HG03064 (cell line): ENCODE measurements around the gene TSPAN4.
A peak's percentile ranks its signal among the peaks of the same experiment; 100 is the strongest.

ENCODE experiments used
- ATAC-seq: cut with Tn5 transposase; IDR thresholded peaks from one replicate; pipeline ENCODE4 v1.9.1; 2021; ENCODE audit warnings: low read depth; ENCODE audit not compliant: unreplicated experiment

The TSPAN4 gene

DNA sequence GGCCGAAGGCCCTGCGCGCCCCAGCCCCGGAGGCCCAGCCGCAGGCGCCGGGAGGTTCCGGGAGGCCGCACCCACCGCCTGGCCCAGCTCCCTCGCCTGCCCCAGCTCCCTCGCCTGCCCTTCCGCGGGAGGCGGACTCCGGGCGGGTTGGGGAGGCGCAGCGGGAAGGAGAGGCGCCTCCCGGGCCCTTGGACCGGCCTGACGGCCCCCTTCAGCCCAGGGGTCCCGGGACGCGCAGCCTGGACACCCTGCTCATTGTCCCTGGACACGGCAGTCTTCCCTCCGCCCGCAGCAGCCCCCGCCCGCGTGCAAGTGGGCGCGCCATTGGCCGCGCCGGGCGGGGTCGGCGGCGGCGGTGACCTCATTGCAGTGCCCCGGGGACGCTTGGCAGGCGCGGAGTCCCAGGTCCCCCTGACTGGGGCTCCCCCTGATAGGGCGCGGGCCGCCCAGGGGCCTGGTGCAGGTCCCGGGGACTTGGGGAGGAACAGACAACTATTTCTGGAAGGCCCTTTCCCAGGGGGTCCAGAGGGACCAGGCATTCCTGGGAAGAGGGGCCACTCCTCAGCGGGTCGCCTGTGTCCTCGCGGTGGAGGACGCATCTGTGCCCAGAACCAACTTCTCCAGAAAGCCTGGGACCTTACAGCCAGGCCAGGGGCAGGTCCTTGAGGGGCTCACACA lies 9.4 kb upstream of the TSPAN4 start:
- ATAC-seq, result no peak

DNA sequence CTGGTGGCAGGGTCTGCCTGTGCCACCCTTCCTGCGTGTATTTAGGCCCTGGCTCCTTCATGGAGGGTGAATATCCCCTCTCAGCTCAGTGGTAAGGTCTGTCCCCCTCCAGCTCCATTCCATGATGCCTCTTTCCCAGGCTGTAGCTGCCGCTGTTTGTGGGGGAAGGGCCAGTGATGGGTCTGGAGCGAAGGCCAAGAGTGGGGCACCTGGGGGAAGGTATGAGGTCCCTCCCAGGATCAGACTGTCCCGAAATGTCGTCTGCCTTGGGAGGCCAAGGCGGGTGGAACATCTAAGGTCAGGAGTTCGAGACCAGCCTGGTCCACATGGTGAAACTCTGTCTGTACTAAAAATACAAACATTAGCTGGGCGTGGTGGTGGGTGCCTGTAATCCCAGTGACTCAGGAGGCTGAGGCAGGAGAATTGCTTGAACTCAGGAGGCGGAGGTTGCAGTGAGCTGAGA lies 8.8 kb upstream of the TSPAN4 start:
- ATAC-seq, result no peak

DNA sequence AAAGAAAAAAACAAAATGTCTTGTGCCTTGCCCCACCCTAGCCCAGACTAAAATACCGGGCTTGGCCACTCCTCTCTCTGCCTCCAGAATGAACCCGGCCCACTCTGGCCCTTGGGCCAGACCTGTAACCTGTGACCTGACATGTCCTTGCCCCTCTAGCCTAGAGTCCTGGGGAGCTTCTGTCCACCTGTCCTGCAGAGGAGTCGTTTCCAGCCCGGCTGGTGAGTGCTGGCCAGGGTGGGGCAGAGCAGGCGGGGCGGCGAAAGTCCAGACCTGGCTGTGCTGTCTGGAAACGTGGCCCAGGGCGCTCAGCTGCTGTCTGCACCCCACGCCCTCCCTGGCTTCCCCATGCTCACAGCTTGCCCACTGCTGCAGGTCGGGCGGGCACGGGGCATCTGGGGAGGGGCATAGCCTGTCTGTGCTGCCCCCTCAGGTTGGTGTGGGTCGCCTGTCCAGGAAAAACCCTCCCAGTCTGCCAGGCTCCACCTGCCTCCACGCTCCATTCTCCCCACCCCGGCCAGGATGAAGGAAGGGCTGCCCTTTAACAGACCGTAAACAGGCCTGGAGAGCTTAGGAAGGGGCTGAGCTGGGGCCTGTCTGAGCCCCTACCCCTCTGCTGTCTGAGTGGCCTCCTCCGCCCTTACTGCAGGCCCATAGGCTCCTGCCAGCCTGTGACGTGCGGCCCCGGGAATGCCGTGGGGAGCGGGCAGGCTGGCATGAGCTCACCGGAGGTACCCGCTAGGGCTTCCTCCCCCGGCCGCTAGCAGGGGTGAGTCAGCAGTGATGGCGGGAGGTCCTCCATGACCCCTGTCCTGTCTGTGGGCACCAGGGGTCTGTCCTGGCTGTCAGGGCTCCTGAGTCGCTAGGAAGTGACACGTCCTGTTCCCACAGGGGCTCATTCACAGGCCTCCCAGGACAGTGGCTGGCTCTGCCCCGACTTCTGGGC lies 8.0 kb upstream of the TSPAN4 start:
- no peak for ATAC-seq

DNA sequence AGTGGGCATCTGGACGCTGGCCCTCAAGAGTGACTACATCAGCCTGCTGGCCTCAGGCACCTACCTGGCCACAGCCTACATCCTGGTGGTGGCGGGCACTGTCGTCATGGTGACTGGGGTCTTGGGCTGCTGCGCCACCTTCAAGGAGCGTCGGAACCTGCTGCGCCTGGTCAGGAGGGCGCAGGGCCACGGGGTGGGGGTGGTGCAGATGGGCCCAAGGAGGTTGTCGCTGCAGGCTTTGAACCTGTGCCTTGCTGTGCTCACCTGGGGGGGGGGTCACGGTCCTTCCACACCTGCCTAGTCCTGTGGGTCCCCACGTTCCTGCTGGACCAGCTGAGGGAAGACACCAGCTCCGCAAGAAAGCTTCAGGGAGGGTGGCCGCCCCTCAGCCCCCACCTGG lies 6.4 kb upstream of the TSPAN4 start:
- ATAC-seq, result no peak

DNA sequence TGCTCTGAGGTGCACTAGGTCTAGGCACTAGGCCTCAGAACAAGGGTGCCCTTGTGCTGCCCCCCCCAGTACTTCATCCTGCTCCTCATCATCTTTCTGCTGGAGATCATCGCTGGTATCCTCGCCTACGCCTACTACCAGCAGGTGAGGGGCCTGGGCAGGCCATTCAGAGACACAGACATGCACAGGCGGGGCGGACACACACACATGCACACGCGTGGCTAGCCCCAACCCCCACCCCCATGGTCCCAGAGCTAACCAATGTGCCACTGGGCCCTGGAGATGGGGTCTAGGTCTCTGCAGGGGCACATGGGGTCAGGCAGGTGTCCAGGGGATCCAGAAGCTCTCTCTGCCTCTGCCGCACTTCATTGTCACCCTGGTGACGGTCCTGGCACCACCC lies 6.0 kb upstream of the TSPAN4 start:
- ATAC-seq, result no peak

DNA sequence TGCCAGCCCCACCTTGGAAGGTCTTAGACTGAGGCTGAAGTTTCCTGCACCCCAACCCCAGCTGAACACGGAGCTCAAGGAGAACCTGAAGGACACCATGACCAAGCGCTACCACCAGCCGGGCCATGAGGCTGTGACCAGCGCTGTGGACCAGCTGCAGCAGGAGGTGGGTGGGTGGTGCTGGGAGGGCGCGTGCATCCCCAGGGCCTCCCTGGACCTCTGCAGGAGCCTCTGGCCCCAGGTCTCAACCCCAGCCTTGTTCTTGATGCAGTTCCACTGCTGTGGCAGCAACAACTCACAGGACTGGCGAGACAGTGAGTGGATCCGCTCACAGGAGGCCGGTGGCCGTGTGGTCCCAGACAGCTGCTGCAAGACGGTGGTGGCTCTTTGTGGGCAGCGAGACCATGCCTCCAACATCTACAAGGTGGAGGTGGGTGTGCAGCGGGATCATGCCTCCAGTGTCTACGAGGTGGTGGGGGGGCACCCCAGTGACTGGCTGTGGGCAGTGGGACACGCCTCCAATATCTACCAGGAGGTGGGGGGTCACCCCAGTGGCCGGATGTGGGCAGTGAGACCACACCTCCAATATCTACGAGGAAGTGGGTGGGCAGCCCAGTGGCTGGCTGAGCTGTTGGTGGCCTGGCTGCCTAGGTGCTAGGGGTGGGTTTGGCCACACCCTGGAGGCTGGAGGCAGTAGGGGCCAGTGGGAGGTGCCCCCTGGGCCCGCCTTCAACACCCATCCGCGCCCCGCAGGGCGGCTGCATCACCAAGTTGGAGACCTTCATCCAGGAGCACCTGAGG lies 5.3 kb upstream of the TSPAN4 start:
- ATAC-seq, result no peak

DNA sequence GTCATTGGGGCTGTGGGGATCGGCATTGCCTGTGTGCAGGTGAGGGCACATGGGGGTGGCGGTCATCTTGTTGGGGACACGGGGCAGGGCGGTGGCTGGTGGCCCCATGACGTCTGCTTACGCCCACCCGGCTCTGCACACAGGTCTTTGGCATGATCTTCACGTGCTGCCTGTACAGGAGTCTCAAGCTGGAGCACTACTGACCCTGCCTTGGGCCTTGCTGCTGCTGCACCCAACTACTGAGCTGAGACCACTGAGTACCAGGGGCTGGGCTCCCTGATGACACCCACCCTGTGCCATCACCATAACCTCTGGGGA lies 4.7 kb upstream of the TSPAN4 start:
- ATAC-seq, result no peak

DNA sequence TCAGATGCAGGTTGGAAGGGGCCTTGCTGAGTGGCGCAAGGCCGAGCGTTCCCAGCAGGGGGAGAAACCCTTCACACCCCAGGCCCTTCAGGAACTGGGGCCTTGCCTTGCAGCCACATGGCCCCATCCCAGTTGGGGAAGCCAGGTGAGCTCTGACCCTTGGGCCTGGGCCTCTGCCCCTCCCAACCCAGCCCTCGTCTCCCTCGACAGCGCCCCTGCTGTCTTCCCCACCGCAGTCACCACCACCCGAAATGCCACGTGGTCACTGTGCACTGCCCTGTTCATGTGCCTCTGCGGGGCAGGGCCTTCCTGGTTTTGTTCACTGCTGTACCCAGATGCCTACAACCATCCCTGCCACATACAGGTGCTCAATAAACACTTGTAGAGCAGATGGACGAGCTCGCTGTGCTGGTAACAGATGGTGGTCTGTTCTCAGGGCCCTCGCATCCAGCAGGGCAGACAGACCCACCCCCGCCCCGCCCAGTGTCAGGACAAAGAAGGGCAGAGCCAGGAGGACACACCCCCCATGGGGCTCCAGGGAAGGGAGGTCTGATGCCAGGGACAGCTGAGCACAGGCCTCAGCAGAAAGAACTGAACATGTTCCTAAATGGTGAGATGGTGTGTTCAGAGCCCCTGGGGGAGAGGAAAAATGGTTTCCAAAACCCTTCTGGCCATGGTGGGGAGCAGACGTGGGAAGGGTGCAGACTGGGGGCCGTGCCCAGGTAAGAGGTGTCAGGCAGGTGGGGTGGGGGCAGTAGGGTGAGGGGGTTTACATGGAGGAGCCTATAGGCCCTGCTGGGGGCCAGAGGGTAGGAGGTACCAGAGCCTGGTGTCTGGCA lies 4.0 kb upstream of the TSPAN4 start:
- no peak for ATAC-seq

DNA sequence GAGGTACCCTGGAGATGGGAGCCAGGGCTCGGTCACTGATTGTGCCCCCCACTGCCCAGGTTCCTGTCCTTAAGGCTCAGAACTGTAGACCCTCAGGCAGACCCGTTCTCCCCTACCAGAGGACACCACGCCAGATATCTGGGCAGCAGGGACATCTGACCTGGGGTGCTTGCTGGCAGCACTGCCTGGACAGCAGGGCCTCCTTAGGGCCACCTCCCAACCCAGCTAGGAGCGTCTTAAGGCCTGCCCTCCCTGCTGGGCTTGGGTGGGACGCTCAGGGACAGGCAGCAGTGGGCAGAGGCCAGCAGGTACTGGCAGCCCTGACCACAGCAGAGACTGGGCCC lies 3.4 kb upstream of the TSPAN4 start:
- ATAC-seq, result no peak

DNA sequence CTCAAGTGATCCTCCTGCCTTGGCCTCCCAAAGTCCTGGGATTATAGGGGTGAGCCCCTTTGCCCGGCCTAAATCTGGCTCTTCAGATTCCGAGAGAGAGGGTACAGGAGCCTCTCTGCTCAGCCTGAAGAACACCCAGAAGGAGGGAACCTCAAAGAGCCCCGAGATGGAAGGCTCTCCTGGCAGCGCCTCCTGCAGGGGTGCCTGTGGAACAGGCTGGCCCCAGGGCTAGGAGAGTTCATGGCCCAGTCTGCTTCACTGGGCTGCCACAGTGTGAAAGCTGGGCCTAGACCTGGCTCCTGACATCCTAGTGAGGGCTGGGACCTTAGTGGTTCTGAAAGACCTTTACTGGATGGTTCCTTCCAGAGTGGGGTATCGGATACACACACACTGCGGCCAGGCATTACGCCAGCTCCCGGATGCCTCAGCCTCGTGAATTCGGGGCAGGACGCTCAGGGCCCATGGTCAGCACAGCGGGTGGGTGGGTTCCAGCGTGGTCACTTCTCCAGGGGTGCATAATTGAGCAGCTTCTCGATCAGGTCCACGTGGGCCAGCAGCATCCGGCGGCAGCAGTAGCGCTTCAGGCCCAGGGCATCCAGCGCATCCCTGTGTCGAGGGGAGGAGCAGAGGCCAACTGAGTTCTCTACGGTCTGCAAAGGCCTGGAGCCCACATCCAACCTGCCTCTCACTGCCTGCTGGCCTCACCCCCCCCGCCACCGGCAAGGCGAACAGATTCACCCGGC lies 2.6 kb upstream of the TSPAN4 start:
- ATAC-seq, result no peak

DNA sequence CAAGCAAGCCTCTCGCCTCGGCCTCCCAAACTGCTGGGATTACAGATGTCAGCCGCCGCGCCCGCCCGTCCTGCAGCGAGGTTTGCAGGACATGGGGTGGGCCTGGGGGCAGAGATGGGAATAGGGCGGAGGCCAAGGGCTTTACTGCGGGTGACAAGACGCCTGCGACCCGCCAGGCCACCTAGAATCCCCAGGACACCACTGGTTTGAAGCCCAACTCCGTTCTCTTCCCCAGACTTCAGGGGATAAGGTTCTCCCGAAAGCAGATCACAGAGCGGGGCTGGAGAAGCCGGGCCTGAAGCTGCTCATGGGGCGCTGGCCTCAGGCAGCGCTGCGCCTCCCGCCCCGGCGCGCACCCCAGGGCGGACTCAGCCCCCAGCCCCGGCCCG lies 677 bp upstream of the TSPAN4 start:
- ATAC-seq, result no peak

DNA sequence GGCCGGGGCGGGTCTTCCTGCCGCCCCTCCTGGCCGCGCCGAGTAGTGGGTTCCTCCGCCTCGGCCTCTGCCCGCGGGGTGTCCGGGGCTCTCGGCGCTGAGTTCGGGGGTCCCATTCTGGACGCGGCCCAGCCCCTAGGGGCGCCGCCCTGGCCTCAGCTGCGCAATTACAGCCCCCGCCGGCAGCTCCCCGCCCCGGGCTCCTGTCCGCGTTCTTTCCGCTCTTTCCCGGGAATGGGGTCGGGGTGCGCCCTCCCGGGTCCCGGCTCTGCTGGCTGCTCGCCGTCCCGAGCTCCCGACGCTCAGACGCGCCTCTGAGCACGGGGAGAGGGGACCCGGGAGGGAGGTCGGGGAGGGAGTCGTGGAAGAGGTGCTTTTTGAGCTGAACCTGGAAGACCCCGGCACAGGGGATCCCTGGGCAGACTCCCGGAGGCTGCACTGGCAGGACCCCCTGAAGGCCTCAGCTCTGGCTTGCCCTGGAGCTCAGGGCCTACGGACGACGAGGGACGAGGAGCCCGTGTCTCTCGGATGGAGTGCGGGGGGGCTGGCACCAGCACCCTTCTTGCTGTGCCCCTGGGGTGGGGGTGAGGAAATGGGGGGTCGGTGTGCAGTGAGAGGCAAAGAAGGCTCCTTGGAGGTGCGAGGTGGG lies 558 bp downstream of the TSPAN4 start:
- peak; percentile 9 for ATAC-seq

DNA sequence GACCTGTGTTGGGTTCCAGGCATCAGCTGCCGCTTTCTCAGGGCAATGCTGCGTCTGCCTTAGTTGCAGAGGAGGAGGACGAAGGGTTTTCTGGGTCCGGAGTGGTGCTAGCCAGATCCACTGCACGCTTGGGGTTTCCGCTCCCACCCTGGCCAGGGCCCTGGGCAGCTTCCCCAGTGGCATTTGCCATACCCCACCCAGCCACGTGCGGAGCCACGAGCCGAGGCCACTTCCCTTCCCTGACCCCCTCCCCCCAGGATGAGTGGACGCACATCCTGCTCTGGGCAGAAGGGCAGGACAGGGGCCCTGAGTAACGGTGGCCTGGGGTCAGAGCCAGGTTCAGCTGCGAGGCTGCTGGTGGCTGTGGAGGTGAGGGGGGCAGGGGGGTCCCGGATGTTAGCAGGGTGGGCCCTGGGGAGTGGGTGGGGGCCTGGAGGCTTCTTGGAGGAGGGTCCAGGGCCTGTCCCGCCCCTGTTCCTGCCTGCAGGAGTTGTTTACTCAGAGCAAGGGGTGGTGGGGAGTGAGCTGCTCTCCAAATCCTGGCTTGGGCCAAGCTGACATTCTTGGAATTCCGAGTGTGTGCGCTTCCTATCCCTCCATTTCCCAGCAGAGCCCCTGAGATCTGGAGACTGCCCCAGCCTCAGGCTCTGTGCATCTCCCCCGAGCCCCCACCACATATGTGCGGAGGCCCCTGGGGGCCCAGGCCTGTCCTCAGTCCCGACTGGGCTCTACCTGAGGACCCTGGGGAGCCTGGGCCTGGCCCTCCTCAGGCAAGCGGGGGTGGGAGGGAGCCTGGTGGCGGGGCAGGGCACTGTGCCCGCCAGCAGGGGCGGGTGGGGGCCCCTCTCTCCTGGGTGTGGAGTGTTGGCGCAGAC lies 1.4 kb downstream of the TSPAN4 start:
- no peak for ATAC-seq

DNA sequence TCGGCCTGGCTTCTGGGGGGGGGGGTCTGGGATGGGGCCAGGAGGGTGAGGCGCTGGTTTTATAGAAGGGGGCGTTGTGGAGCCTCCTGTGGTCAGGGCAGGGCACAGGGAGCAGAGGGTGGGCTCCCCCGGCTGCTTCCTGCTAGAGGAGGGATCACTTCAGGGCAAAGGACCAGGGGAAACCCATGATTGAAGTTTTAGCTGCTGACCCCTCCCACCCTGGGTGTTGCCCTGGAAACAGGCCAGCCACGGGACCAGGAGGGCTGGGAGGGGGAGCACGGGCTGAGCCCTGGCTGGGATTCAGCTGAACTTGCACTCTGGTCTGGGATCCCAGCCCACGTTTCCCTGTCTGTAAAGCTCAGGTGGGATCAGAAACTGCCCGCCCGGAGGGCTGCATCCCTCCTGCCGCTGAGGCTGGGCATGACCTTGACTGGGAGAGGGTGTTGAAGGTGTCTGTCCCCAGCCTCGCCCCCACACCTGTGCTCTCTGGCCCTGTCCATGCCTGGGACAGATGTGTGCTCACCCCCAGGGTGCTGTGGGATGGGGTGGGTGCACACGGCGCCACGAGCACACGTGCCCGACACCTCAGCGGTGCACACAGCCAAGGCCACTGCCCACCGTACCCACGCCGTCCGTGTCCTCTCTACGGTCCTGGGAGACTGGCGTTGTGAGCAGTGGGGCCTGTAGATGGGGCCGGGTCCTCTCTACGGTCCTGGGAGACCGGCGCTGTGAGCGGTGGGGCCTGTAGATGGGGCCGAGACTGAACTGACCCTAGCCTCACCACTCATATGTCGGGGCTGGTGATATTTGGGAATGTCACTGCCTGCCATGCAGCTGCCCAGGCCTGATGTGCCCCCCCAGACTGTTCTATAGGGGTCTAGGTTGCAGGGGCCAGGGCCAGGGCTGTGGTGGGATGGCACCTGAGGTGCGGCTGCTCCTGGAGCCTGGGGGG lies 2.3 kb downstream of the TSPAN4 start:
- no peak for ATAC-seq

DNA sequence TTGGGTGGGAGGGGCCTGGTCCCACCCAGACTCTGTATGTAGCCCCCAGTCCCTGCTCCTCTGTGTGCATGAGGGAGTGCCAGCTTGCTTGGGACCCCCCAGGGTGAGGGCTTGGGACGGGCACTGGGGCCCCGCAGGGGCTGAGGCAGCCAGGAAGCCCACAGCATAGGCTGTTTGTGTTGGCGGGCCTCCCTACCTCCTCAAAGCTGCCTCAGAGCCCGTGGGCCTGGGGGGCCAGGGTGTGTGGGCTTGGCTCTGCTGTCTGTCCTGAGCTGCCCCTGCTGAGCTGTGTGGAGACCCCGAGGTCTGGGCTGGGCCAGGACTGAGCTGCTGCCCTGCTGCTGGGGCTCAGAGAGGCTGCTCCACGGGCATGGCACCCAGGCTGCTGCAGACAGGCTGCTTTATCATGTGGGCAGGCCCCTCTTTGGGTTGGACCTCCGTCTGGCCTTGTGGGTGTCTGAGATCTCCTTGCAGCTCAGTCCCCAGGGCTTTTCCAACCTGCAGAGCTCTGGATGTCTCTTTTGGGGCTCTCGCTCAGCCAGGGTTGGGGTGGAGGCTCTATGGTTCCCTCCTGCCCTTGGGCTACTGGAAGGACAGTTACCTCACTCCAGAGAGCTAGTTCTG lies 3.3 kb downstream of the TSPAN4 start:
- ATAC-seq, result no peak

DNA sequence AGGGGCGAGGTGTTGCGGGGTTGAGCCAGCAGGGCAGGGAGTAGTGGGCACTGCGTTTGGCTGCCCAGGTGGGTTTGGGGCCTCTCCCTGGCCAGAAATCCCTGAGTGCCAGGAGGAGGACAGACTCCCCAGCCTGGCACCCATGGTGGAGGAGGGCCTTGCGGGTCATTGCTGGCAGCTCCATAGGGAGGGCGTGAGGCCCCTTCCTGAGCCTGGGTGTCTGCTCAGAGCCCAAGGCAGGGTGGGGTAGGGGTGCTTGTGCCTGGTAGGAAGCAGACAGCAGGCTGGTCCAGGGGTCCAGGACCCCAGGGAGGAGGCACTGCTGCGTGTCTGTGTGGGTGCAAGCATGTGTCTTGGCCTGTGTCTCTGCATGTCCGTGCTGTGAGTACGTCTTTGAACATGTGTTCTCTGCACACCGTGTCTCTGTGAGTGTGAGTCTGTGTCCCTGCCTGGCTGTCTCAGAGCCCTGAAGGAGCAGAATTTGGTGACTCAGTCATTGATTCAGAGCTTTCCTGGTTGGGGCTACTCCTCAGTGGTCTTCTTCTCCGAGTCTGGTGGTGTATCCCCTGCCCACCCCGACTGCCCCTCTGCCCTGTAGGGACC lies 3.9 kb downstream of the TSPAN4 start:
- no peak for ATAC-seq
